ENCODE measurements around the gene YWHAQ.

YWHAQ gene

DNA sequence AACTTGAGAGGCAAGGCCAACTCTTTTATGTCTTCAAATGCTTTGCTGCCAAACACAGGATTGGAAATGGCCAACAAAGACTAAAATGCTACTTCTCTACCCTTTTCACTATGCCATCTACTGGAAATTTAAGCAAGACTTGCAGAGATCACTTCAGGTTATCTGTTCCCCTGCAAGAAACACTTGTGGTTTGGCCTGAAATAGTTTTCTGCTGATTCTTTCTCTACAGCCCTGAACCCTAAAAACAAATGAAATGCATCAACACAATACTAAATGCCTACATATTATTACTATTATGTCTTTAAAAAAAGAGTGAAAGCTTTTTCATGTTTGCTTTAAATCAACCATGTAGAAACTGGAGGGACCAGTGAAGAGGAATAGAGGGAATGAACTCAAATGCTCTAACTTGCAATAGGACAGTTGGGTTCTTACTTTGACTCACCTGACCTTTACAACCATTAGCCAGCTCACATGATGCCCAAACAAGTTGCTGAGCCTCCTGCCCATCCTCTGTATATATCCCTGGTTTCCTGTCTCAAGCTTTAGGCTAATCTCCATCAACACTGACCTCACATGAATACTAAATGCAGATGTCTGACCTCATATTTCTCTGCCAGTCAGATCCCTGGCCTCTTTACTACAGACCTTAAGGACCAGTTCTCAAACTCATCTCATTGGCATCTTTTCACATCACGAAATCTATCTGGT lies 57.6 kb downstream of the YWHAQ start:
- no peak overlapping the region for H3K4me3 ChIP-seq (ENCODE audit: low read length)
- H4K5ac ChIP-seq (ENCODE audit: low read length), result no peak overlapping the region
- H3K9ac ChIP-seq (ENCODE audit: low read length), result no peak overlapping the region
- H2BK5ac ChIP-seq (ENCODE audit: low read length), result no peak overlapping the region
- no CpG with 5 or more reads among the region's 1 CpG for WGBS (ENCODE audit: extremely low coverage, insufficient coverage, low lambda C conversion rate)
- no peaks in the 10 kb centered on the region for H3K27me3 ChIP-seq (ENCODE audit: insufficient read depth, low read length, poor library complexity)
- H3K23ac ChIP-seq (ENCODE audit: low read length), result no peak overlapping the region
- H3K79me2 ChIP-seq (ENCODE audit: control insufficient read depth, insufficient read depth, low read length), result no peaks in the 10 kb centered on the region
- H2BK120ac ChIP-seq (ENCODE audit: low read depth, low read length), result no peak overlapping the region
- no peak overlapping the region for H4K8ac ChIP-seq (ENCODE audit: low read depth, low read length)
- peak; percentile 43 for DNase-seq
- H3K36me3 ChIP-seq (ENCODE audit: control insufficient read depth, insufficient read depth, low read length), result no peaks in the 10 kb centered on the region
- H3K4me1 ChIP-seq (ENCODE audit: control insufficient read depth, low read depth, low read length), result peaks cover 2% of the 10 kb centered on the region
- no peaks in the 10 kb centered on the region for H3K79me1 ChIP-seq (ENCODE audit: low read length)
- no peak overlapping the region for H3K4me2 ChIP-seq (ENCODE audit: low read length)
- no peak overlapping the region for H2BK15ac ChIP-seq (replicated peaks; ENCODE audit: low read depth)
- H3K27ac ChIP-seq (ENCODE audit: low read depth, low read length), result no peak overlapping the region
- no peak overlapping the region for H3K56ac ChIP-seq (ENCODE audit: low read length)
- peak overlapping the region; percentile 39 for H3K18ac ChIP-seq (ENCODE audit: low read length)
- no peak overlapping the region for H2AK5ac ChIP-seq (ENCODE audit: low read length)
- peak overlapping the region; percentile 55 for H3K4ac ChIP-seq (ENCODE audit: low read depth, low read length)

DNA sequence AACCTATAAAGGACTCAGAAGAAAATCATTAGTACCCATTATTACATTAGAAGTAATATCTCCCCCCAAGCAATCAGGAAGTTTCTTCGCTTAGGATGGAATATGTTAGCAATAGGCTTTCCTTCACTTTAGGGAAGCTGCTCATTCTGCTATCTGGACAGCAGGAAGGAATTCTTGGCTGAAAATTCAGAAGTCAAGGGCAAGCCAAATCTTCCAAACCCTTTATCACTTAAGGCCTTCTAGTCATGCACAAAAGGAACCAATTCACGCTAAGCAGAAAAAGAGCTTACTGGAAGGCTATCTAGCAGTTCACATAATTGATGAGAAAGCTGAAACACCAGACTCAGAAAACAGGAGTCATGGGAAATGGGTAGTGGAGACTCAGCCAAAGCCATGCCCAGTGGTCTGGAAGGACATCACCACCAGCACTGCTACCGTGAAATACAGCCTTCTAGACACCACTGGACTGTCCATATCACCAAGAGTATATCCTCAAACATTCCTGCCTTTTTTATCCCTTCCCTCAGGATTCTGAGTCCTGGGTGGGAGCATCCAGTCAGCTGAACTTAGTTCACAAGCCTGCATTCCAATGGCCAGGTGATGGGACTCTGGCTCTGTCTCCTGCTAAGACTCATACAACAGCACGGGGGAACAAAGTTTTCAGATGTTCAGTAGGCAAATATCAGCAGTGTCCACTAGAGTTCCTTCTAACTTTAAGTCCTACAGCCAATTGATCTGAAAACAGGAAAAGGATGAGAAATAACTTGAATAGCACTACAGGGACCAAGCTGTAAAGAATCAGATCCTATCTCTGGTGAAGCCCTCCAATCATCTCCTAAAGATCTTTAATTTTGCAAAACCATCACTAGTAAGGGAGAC lies 60.4 kb downstream of the YWHAQ start:
- no peak overlapping the region for H3K56ac ChIP-seq (ENCODE audit: low read length)
- H3K79me2 ChIP-seq (ENCODE audit: control insufficient read depth, insufficient read depth, low read length), result no peaks in the 10 kb centered on the region
- no peaks in the 10 kb centered on the region for H3K27me3 ChIP-seq (ENCODE audit: insufficient read depth, low read length, poor library complexity)
- no peak overlapping the region for H3K18ac ChIP-seq (ENCODE audit: low read length)
- H3K27ac ChIP-seq (ENCODE audit: low read depth, low read length), result no peak overlapping the region
- WGBS (ENCODE audit: extremely low coverage, insufficient coverage, low lambda C conversion rate), result no CpG with 5 or more reads among the region's 4 CpGs
- H4K5ac ChIP-seq (ENCODE audit: low read length), result no peak overlapping the region
- no peak overlapping the region for H3K9ac ChIP-seq (ENCODE audit: low read length)
- H3K4ac ChIP-seq (ENCODE audit: low read depth, low read length), result no peak overlapping the region
- H2BK15ac ChIP-seq (replicated peaks; ENCODE audit: low read depth), result no peak overlapping the region
- H3K4me1 ChIP-seq (ENCODE audit: control insufficient read depth, low read depth, low read length), result peaks cover 2% of the 10 kb centered on the region
- no peak overlapping the region for H3K23ac ChIP-seq (ENCODE audit: low read length)
- no peak overlapping the region for H4K8ac ChIP-seq (ENCODE audit: low read depth, low read length)
- no peak overlapping the region for H3K4me2 ChIP-seq (ENCODE audit: low read length)
- H2BK5ac ChIP-seq (ENCODE audit: low read length), result no peak overlapping the region
- no peaks in the 10 kb centered on the region for H3K79me1 ChIP-seq (ENCODE audit: low read length)
- H2BK120ac ChIP-seq (ENCODE audit: low read depth, low read length), result no peak overlapping the region
- DNase-seq, result no peak
- H2AK5ac ChIP-seq (ENCODE audit: low read length), result no peak overlapping the region
- no peaks in the 10 kb centered on the region for H3K36me3 ChIP-seq (ENCODE audit: control insufficient read depth, insufficient read depth, low read length)
- H3K4me3 ChIP-seq (ENCODE audit: low read length), result no peak overlapping the region

DNA sequence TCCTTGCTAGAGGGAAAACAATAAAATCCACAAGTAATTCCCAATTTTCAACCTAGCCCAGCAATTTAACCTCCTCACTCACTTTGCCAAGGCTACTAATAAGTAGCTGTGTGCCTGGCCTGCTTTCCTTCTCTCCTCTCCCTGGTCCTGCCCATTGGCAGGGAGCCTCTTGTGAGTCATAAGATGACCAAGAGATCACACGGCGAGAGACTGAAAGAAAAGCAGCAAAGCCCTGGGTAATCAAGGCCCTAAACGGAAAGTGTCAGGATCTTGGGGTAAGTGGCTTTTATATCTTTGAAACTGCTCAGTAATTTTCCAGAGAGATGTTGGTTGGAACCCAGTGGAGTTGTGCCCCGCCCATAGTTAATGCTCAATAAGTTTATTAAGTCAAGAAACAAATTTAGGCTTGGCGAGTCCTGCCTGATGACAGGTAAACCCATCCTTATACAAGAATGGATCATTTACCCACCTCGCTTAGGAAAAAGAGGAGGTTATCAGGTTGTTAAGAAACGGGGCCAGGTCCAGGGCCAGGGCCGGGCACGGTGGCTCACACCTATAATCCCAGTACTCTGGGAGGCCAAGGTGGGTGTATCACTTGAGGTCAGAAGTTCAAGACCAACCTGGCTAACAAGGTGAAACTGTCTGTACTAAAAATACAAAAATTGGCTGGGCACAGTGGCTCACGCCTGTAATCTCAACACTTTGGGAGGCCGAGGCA lies 65.2 kb downstream of the YWHAQ start:
- no CpG with 5 or more reads among the region's 11 CpGs for WGBS (ENCODE audit: extremely low coverage, insufficient coverage, low lambda C conversion rate)
- DNase-seq, result peak; percentile 46

DNA sequence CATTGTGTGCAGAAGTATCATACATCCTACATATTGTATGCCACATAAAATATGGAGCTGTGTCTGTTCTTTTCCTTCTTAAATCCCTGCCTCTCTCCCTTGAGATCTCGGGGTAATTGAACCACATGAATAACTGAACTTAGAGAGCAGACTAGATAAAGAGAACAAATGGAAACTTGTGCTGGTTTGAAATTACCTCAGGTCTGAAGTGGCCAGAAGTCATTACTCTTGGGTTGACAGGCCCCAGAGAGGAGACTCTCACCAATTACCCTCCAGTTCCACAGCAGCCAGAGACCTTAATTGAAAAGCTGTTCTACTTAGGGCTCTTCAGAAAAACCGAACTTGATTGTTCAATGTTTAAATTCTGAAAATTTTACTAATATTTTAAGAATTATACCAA lies 70.2 kb downstream of the YWHAQ start:
- no CpG with 5 or more reads among the region's 2 CpGs for WGBS (ENCODE audit: extremely low coverage, insufficient coverage, low lambda C conversion rate)
- Histone ChIP-seq H3K4me2 (ENCODE audit: low read length) (no peak overlapping the region), H3K79me1 (ENCODE audit: low read length) (no peaks in the 10 kb centered on the region), H3K4me3 (ENCODE audit: low read length) (no peak overlapping the region), H3K4me1 (ENCODE audit: control insufficient read depth, low read depth, low read length) (no peaks in the 10 kb centered on the region), H3K4ac (ENCODE audit: low read depth, low read length) (no peak overlapping the region), H3K23ac (ENCODE audit: low read length) (no peak overlapping the region), H2AK5ac (ENCODE audit: low read length) (no peak overlapping the region), H2BK120ac (ENCODE audit: low read depth, low read length) (no peak overlapping the region), H3K56ac (ENCODE audit: low read length) (no peak overlapping the region), H3K18ac (ENCODE audit: low read length) (no peak overlapping the region), H3K79me2 (ENCODE audit: control insufficient read depth, insufficient read depth, low read length) (peaks cover 3% of the 10 kb centered on the region), H4K8ac (ENCODE audit: low read depth, low read length) (no peak overlapping the region), H2BK5ac (ENCODE audit: low read length) (no peak overlapping the region), H3K36me3 (ENCODE audit: control insufficient read depth, insufficient read depth, low read length) (no peaks in the 10 kb centered on the region), H3K9ac (ENCODE audit: low read length) (no peak overlapping the region), H2BK15ac (replicated peaks; ENCODE audit: low read depth) (no peak overlapping the region), H3K27me3 (ENCODE audit: insufficient read depth, low read length, poor library complexity) (no peaks in the 10 kb centered on the region), H3K27ac (ENCODE audit: low read depth, low read length) (no peak overlapping the region), H4K5ac (ENCODE audit: low read length) (no peak overlapping the region)
- no peak for DNase-seq

More for the DNA sequence above, 65.2 kb downstream of the YWHAQ start:
- Histone ChIP-seq H3K36me3 (ENCODE audit: control insufficient read depth, insufficient read depth, low read length) (no peaks in the 10 kb centered on the region), H3K79me2 (ENCODE audit: control insufficient read depth, insufficient read depth, low read length) (no peaks in the 10 kb centered on the region), H3K18ac (ENCODE audit: low read length) (no peak overlapping the region), H3K9ac (ENCODE audit: low read length) (no peak overlapping the region), H2BK120ac (ENCODE audit: low read depth, low read length) (no peak overlapping the region), H3K27ac (ENCODE audit: low read depth, low read length) (no peak overlapping the region), H4K8ac (ENCODE audit: low read depth, low read length) (no peak overlapping the region), H2BK5ac (ENCODE audit: low read length) (no peak overlapping the region), H3K27me3 (ENCODE audit: insufficient read depth, low read length, poor library complexity) (no peaks in the 10 kb centered on the region), H3K4me1 (ENCODE audit: control insufficient read depth, low read depth, low read length) (no peaks in the 10 kb centered on the region), H3K56ac (ENCODE audit: low read length) (peak overlapping the region; percentile 56), H4K5ac (ENCODE audit: low read length) (no peak overlapping the region), H3K23ac (ENCODE audit: low read length) (no peak overlapping the region), H3K79me1 (ENCODE audit: low read length) (no peaks in the 10 kb centered on the region), H3K4me2 (ENCODE audit: low read length) (no peak overlapping the region), H3K4ac (ENCODE audit: low read depth, low read length) (no peak overlapping the region), H2AK5ac (ENCODE audit: low read length) (no peak overlapping the region), H3K4me3 (ENCODE audit: low read length) (no peak overlapping the region), H2BK15ac (replicated peaks; ENCODE audit: low read depth) (no peak overlapping the region)

DNA sequence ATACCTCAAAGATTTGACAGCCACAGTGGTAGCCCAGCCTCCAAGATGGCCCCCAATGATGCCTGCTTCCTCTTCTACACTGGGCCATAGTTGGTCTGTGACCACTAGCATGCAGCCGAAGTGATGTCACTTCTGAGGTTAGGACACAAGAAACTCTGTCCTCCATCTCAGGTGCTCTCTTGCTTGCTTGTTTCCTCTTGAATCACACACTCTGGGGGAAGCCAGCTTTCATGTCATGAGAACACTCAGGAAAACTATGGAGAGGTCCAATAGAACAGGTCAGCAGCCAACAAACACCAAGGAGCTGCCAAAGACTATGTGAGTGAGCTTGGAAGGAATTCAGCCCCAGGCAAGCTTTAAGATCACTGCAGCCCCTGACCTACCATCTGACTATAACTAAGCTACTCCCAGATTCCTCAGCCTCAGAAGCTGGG lies 71.8 kb downstream of the YWHAQ start:
- Histone ChIP-seq H3K4me2 (ENCODE audit: low read length) (no peak overlapping the region), H3K4me3 (ENCODE audit: low read length) (no peak overlapping the region), H2BK15ac (replicated peaks; ENCODE audit: low read depth) (no peak overlapping the region), H3K23ac (ENCODE audit: low read length) (no peak overlapping the region), H3K56ac (ENCODE audit: low read length) (no peak overlapping the region), H2BK120ac (ENCODE audit: low read depth, low read length) (no peak overlapping the region), H3K9ac (ENCODE audit: low read length) (no peak overlapping the region), H2AK5ac (ENCODE audit: low read length) (no peak overlapping the region), H4K5ac (ENCODE audit: low read length) (no peak overlapping the region), H4K8ac (ENCODE audit: low read depth, low read length) (no peak overlapping the region), H3K27me3 (ENCODE audit: insufficient read depth, low read length, poor library complexity) (no peaks in the 10 kb centered on the region), H3K27ac (ENCODE audit: low read depth, low read length) (no peak overlapping the region), H3K4ac (ENCODE audit: low read depth, low read length) (no peak overlapping the region), H3K18ac (ENCODE audit: low read length) (no peak overlapping the region), H3K36me3 (ENCODE audit: control insufficient read depth, insufficient read depth, low read length) (no peaks in the 10 kb centered on the region), H3K4me1 (ENCODE audit: control insufficient read depth, low read depth, low read length) (no peaks in the 10 kb centered on the region), H2BK5ac (ENCODE audit: low read length) (no peak overlapping the region), H3K79me1 (ENCODE audit: low read length) (no peaks in the 10 kb centered on the region), H3K79me2 (ENCODE audit: control insufficient read depth, insufficient read depth, low read length) (peaks cover 7% of the 10 kb centered on the region)
- no CpG with 5 or more reads among the region's 1 CpG for WGBS (ENCODE audit: extremely low coverage, insufficient coverage, low lambda C conversion rate)
- peak; percentile 93 for DNase-seq

Data from mesendoderm (in vitro differentiated cells).